ENCODE results near the gene PINLYP. TPM values are rescaled to one million over a fixed set of nuclear protein-coding genes. Genes with fewer than 3 reads are reported as not detected.

PINLYP gene
- polyA plus RNA-seq, 2 of the 4 experiments (the other 2 are of a cell fraction): 0.27 TPM; not detected in 1

- Histone ChIP-seq H3K4me2 (no peak overlapping the region), H3K9me3 (no peaks in the 10 kb centered on the region), H3K27ac (no peak overlapping the region), H3K4me1 (no peaks in the 10 kb centered on the region), H3K4me3 (no peak overlapping the region)
- ATAC-seq (no peak), FAIRE-seq (no peak), DNase-seq (ENCODE audit: low read depth in 1 of 2, low spot score in 1 of 2) (no peak)
- CTCF ChIA-PET: interaction anchor here (0.6 to 8.9 kb wide), 39 partner anchors 7 to 1094 kb away, joined by 3 to 167 read pairs (median 6); partner anchors contain the start of genes IRGQ, PINLYP, PLAUR and XRCC1
- 91% methylated on average over 15 of the region's 15 CpGs for WGBS (ENCODE audit: missing lambda C conversion rate)
- TF ChIP-seq RAD21 (conservative IDR thresholded peaks at IDR 0.05 in 1 of 2, IDR thresholded peaks at IDR 0.05 in 1 of 2): no peak
- TF ChIP-seq EP300 (IDR thresholded peaks at IDR 0.05): no peak
- TF ChIP-seq TP53 (CRISPR knock-in tag; IDR thresholded peaks at IDR 0.05): no peak
- no peak for TF ChIP-seq POLR2A (IDR thresholded peaks at IDR 0.05; ENCODE audit: low read length)
- POLR2A ChIA-PET: interaction anchor here (1.4 kb wide), 1 partner anchor 21 kb away, joined by 5 read pairs; the partner anchor contains the start of gene ZNF575
Measured at GRCh38 chr19:43554317-43554895, 21.2 kb upstream of the PINLYP start.

- POLR2A ChIA-PET: interaction anchor here (0.6 to 1.4 kb wide), 2 partner anchors 22 to 167 kb away, joined by 4 to 5 read pairs; partner anchors contain the start of gene ZNF575
- Histone ChIP-seq H3K4me2 (no peak overlapping the region), H3K4me3 (no peak overlapping the region), H3K27ac (no peak overlapping the region), H3K9me3 (no peaks in the 10 kb centered on the region), H3K4me1 (no peaks in the 10 kb centered on the region)
- DNase-seq (ENCODE audit: low read depth in 1 of 2, low spot score in 1 of 2) (peak; percentile 78 to 87), ATAC-seq (peak; percentile 87 to 94), FAIRE-seq (no peak)
- 39% methylated on average over 8 of the region's 8 CpGs for WGBS (ENCODE audit: missing lambda C conversion rate)
- CTCF ChIA-PET: interaction anchor here (0.6 to 8.9 kb wide), 52 partner anchors 8 to 1093 kb away, joined by 3 to 167 read pairs (median 5); partner anchors contain the start of genes IRGQ, PINLYP, PLAUR and XRCC1
- TF ChIP-seq SREBF2 (IDR thresholded peaks at IDR 0.05) (no peak), SMC3 (IDR thresholded peaks at IDR 0.05) (peak; percentile 56; the same call in 2 of the 3 replicates), USF2 (IDR thresholded peaks at IDR 0.05) (no peak), RAD21 (conservative IDR thresholded peaks at IDR 0.05 in 1 of 2, IDR thresholded peaks at IDR 0.05 in 1 of 2) (peak; percentile 55 to 77), FOSL2 (IDR thresholded peaks at IDR 0.05) (no peak), FOSL2 (CRISPR knock-in tag; IDR thresholded peaks at IDR 0.05) (no peak), KDM5A (IDR thresholded peaks at IDR 0.05) (no peak), HMGXB4 (CRISPR knock-in tag; IDR thresholded peaks at IDR 0.05; ENCODE audit: borderline replicate concordance) (no peak), HOXA7 (CRISPR knock-in tag; IDR thresholded peaks at IDR 0.05) (no peak), CTCF (IDR thresholded peaks at IDR 0.05) (peak; percentile 81), RCOR1 (IDR thresholded peaks at IDR 0.05; ENCODE audit: low read depth, low read length) (no peak), NR3C1 (IDR thresholded peaks at IDR 0.05) (no peak), RARB (CRISPR knock-in tag; IDR thresholded peaks at IDR 0.05) (no peak), HES2 (IDR thresholded peaks at IDR 0.05) (no peak)
Measured at GRCh38 chr19:43555185-43555770, 20.3 kb upstream of the PINLYP start.

- CTCF ChIA-PET: interaction anchor here (0.6 to 2.9 kb wide), 7 partner anchors 9 to 102 kb away, joined by 3 to 8 read pairs (median 5); no protein-coding TSS in a partner anchor
- WGBS (ENCODE audit: missing lambda C conversion rate): 74% methylated on average over 6 of the region's 6 CpGs
- POLR2A ChIA-PET: interaction anchor here (1.3 kb wide), 1 partner anchor 28 kb away, joined by 5 read pairs; the partner anchor contains the start of gene ZNF575
- TF ChIP-seq SREBF2 (IDR thresholded peaks at IDR 0.05) (no peak), SMC3 (IDR thresholded peaks at IDR 0.05) (0 out of 3 replicates have a peak, but pooled peaks have one; percentile 18), FOSL2 (IDR thresholded peaks at IDR 0.05) (no peak), FOSL2 (CRISPR knock-in tag; IDR thresholded peaks at IDR 0.05) (peak; percentile 48; the same call in 1 of the 2 replicates), JUNB (IDR thresholded peaks at IDR 0.05) (no peak), KDM1A (IDR thresholded peaks at IDR 0.05; ENCODE audit: low read depth) (no peak), MAZ (IDR thresholded peaks at IDR 0.05; ENCODE audit: borderline replicate concordance, low read depth, low read length) (no peak), CTCF (IDR thresholded peaks at IDR 0.05) (peak; percentile 17; the same call in 1 of the 3 replicates), ELK1 (IDR thresholded peaks at IDR 0.05; ENCODE audit: low read depth, low read length) (no peak), ZSCAN20 (CRISPR knock-in tag; IDR thresholded peaks at IDR 0.05) (no peak), MYC (IDR thresholded peaks at IDR 0.05; ENCODE audit: borderline replicate concordance, low read length) (no peak), RCOR1 (IDR thresholded peaks at IDR 0.05; ENCODE audit: low read depth, low read length) (no peak)
Measured at GRCh38 chr19:43560687-43561086, 14.9 kb upstream of the PINLYP start.

More at GRCh38 chr19:43560687-43561086, 14.9 kb upstream of the PINLYP start:
- ATAC-seq (peak; percentile 91 to 92), DNase-seq (ENCODE audit: low read depth in 1 of 2, low spot score in 1 of 2) (peak; percentile 57 to 62), FAIRE-seq (no peak)
- peak overlapping the region in 1 of 2 experiments; percentile 4; a peak in 1 of 6 replicates for H3K27ac ChIP-seq
- peaks cover 9% of the 10 kb centered on the region; the same call in 1 of the 3 replicates for H3K4me1 ChIP-seq
- no peak overlapping the region for H3K4me3 ChIP-seq
- no peak overlapping the region for H3K4me2 ChIP-seq
- no peaks in the 10 kb centered on the region for H3K9me3 ChIP-seq

Measured in A549 (cell line).